ENCODE measurements around the gene AGPS. TPM values are rescaled to one million over a fixed set of nuclear protein-coding genes. Genes with fewer than 3 reads are reported as not detected.

Gene AGPS
- total and polyA plus RNA-seq, 10 of the 15 experiments (the other 5 are each of a cell fraction or from before 2014, with no cell fraction given), result 7.9 to 54.2 (median 38.7) TPM

DNA sequence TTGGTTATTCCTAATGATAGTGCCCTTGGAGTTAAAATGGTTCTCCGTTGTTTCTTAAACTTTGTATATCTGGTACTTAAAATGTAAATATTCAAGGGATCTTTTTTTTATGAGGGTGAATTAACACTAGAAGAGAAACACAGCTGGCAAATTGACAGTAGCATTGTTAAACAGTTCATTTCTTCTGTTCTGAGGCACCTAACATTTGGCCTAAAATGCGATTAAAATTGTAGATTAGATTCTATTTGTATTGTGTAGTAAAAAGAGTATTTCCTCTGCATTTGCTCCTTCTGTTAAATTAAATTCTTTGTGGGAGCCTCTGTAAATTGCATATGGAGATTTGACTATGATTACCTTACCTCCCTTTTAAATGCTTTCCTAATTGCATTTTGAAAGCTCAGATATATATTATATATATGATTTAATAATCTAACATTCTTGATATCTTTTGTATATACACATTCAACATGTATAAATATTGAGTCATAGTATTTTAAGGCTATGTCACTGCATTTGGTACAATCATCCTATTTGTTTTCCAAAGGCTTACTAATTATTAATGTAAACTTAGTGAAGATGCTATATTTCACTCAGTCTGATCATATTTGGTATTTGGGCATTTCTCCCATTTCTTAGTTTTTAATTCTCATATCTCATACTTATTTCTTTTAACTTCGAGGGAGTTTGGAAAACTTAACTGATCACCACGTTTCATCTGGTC, 124.4 kb downstream of the AGPS start:
- 96% methylated on average over 4 of the region's 4 CpGs for WGBS (ENCODE audit: insufficient coverage, insufficient replicate concordance, low lambda C conversion rate, missing lambda C conversion rate)
- CTCF ChIA-PET, result no interaction called here
- H3K9ac ChIP-seq (ENCODE audit: control insufficient read depth, insufficient read depth, low read length), result no peak overlapping the region
- H3K4me3 ChIP-seq, result no peak overlapping the region
- in situ Hi-C loops (cut with MboI) (no loop called here), intact Hi-C loops (cut with micrococcal nuclease; ENCODE audit: unreplicated experiment) (no loop called here)
- H3K9me3 ChIP-seq (replicated peaks; ENCODE audit: control insufficient read depth, insufficient read depth, low read length), result no peaks in the 10 kb centered on the region
- H3K4me1 ChIP-seq (ENCODE audit: control insufficient read depth, insufficient read depth, low read length), result no peaks in the 10 kb centered on the region
- H3K27me3 ChIP-seq (replicated peaks in 1 of 2; ENCODE audit: control insufficient read depth in 2 of 2, insufficient read depth in 2 of 2, low read length in 1 of 2), result no peaks in the 10 kb centered on the region
- no peak overlapping the region for H3K4me2 ChIP-seq (ENCODE audit: control insufficient read depth, insufficient read depth)
- H2AFZ ChIP-seq (ENCODE audit: control insufficient read depth, low read depth, low read length), result no peak overlapping the region
- no TSS peak for BruUV-seq (replicated peaks)
- FAIRE-seq (no peak), ATAC-seq (no peak), DNase-seq (ENCODE audit: low read depth, low spot score) (no peak)
- H3K79me2 ChIP-seq (ENCODE audit: control insufficient read depth, insufficient read depth, low read length), result no peaks in the 10 kb centered on the region
- no peaks in the 10 kb centered on the region for H4K20me1 ChIP-seq (ENCODE audit: control insufficient read depth, insufficient read depth)
- no peaks in the 10 kb centered on the region; a peak in 1 of 4 replicates for H3K36me3 ChIP-seq (ENCODE audit: control insufficient read depth in 2 of 2, insufficient read depth in 2 of 2, low read length in 1 of 2)
- H3K27ac ChIP-seq (ENCODE audit: control insufficient read depth, insufficient read depth), result no peak overlapping the region
- POLR2A ChIA-PET, result no interaction called here
- SMC1A ChIA-PET (ENCODE audit: uncharacterized antibody, unreplicated experiment), result no interaction called here
- RAD21 ChIA-PET (ENCODE audit: unreplicated experiment), result no interaction called here
- TF ChIP-seq, protein P1, sequence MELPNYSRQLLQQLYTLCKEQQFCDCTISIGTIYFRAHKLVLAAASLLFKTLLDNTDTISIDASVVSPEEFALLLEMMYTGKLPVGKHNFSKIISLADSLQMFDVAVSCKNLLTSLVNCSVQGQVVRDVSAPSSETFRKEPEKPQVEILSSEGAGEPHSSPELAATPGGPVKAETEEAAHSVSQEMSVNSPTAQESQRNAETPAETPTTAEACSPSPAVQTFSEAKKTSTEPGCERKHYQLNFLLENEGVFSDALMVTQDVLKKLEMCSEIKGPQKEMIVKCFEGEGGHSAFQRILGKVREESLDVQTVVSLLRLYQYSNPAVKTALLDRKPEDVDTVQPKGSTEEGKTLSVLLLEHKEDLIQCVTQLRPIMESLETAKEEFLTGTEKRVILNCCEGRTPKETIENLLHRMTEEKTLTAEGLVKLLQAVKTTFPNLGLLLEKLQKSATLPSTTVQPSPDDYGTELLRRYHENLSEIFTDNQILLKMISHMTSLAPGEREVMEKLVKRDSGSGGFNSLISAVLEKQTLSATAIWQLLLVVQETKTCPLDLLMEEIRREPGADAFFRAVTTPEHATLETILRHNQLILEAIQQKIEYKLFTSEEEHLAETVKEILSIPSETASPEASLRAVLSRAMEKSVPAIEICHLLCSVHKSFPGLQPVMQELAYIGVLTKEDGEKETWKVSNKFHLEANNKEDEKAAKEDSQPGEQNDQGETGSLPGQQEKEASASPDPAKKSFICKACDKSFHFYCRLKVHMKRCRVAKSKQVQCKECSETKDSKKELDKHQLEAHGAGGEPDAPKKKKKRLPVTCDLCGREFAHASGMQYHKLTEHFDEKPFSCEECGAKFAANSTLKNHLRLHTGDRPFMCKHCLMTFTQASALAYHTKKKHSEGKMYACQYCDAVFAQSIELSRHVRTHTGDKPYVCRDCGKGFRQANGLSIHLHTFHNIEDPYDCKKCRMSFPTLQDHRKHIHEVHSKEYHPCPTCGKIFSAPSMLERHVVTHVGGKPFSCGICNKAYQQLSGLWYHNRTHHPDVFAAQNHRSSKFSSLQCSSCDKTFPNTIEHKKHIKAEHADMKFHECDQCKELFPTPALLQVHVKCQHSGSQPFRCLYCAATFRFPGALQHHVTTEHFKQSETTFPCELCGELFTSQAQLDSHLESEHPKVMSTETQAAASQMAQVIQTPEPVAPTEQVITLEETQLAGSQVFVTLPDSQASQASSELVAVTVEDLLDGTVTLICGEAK (IDR thresholded peaks at IDR 0.05; ENCODE audit: borderline replicate concordance), result no peak
- TF ChIP-seq SRF (IDR thresholded peaks at IDR 0.05; ENCODE audit: low read depth in 2 of 2, low read length in 2 of 2) (no peak), WRNIP1 (IDR thresholded peaks at IDR 0.05; ENCODE audit: borderline replicate concordance, low read depth, low read length) (no peak), ZNF384 (IDR thresholded peaks at IDR 0.05; ENCODE audit: borderline replicate concordance, low read depth, low read length) (no peak), RFX5 (IDR thresholded peaks at IDR 0.05; ENCODE audit: low read depth, low read length) (no peak), MEF2A (IDR thresholded peaks at IDR 0.05; ENCODE audit: insufficient read depth, low read depth, low read length) (no peak), ETV6 (conservative IDR thresholded peaks at IDR 0.05 in 1 of 2, IDR thresholded peaks at IDR 0.05 in 1 of 2; ENCODE audit: borderline replicate concordance in 1 of 2, low read depth in 1 of 2) (no peak), EP300 (IDR thresholded peaks at IDR 0.05; ENCODE audit: borderline replicate concordance in 1 of 2, control insufficient read depth in 1 of 2, low read depth in 2 of 2, low read length in 2 of 2) (no peak), SUZ12 (IDR thresholded peaks at IDR 0.05; ENCODE audit: unreplicated experiment) (no peak), BMI1 (IDR thresholded peaks at IDR 0.05; ENCODE audit: borderline replicate concordance) (no peak), HDAC2 (IDR thresholded peaks at IDR 0.05) (no peak)
- TF ChIP-seq, protein P2, sequence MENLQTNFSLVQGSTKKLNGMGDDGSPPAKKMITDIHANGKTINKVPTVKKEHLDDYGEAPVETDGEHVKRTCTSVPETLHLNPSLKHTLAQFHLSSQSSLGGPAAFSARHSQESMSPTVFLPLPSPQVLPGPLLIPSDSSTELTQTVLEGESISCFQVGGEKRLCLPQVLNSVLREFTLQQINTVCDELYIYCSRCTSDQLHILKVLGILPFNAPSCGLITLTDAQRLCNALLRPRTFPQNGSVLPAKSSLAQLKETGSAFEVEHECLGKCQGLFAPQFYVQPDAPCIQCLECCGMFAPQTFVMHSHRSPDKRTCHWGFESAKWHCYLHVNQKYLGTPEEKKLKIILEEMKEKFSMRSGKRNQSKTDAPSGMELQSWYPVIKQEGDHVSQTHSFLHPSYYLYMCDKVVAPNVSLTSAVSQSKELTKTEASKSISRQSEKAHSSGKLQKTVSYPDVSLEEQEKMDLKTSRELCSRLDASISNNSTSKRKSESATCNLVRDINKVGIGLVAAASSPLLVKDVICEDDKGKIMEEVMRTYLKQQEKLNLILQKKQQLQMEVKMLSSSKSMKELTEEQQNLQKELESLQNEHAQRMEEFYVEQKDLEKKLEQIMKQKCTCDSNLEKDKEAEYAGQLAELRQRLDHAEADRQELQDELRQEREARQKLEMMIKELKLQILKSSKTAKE (IDR thresholded peaks at IDR 0.05; ENCODE audit: low read depth, poor library complexity, severe bottlenecking), result no peak
- TF ChIP-seq, protein P3, sequence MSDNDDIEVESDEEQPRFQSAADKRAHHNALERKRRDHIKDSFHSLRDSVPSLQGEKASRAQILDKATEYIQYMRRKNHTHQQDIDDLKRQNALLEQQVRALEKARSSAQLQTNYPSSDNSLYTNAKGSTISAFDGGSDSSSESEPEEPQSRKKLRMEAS (IDR thresholded peaks at IDR 0.05; ENCODE audit: low read depth, low read length), result no peak
- TF ChIP-seq, protein P4, sequence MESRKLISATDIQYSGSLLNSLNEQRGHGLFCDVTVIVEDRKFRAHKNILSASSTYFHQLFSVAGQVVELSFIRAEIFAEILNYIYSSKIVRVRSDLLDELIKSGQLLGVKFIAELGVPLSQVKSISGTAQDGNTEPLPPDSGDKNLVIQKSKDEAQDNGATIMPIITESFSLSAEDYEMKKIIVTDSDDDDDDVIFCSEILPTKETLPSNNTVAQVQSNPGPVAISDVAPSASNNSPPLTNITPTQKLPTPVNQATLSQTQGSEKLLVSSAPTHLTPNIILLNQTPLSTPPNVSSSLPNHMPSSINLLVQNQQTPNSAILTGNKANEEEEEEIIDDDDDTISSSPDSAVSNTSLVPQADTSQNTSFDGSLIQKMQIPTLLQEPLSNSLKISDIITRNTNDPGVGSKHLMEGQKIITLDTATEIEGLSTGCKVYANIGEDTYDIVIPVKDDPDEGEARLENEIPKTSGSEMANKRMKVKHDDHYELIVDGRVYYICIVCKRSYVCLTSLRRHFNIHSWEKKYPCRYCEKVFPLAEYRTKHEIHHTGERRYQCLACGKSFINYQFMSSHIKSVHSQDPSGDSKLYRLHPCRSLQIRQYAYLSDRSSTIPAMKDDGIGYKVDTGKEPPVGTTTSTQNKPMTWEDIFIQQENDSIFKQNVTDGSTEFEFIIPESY (IDR thresholded peaks at IDR 0.05), result no peak
